Breast epithelium (tissue), 4 donors: ENCODE results near the gene RGS1. TPM values are rescaled to one million over a fixed set of nuclear protein-coding genes. Genes with fewer than 3 reads are reported as not detected.

Experiments
- DNase-seq, 2 donors: peaks; one replicate each; pipeline ENCODE4 v3.0.0-alpha.2; 2019; ENCODE audit warnings: low spot score in 2 of 2
- H3K27ac ChIP-seq, 2 donors: fragments of 200-600 bp; sonication (generic) in 1 of 2; one replicate each; pipeline ENCODE4 v1.5.1; 2016 to 2019; ENCODE audit warnings: mild to moderate bottlenecking in 1 of 2
- H3K27me3 ChIP-seq, 2 donors: fragments of 200-600 bp; sonication (generic) in 1 of 2; one replicate each; pipeline versions ENCODE4 v1.5.1 to v1.6.0; 2017 to 2019; ENCODE audit warnings: control low read depth in 1 of 2, mild to moderate bottlenecking in 1 of 2
- H3K36me3 ChIP-seq: fragments of 200-600 bp; one replicate; pipeline ENCODE4 v1.5.1; 2019
- H3K4me1 ChIP-seq, 2 donors: fragments of 200-600 bp; sonication (generic); one replicate each; pipeline ENCODE4 v1.5.1; 2016 to 2019; ENCODE audit warnings: control low read depth in 1 of 2
- H3K4me3 ChIP-seq, 3 donors: fragments of 200-600 bp; sonication (generic); 1 replicate in 2 of 3; 2 replicates in 1 of 3; pipeline ENCODE4 v1.5.1; 2016 to 2019; ENCODE audit warnings: mild to moderate bottlenecking in 3 of 3, moderate library complexity in 2 of 3
- H3K9me3 ChIP-seq, 2 donors: fragments of 200-600 bp; sonication (generic) in 1 of 2; one replicate each; pipeline ENCODE4 v1.5.1; 2016 to 2019; ENCODE audit warnings: control low read depth in 1 of 2
- POLR2A ChIP-seq: fragments of 450-650 bp; IDR thresholded peaks from one replicate; pipeline ENCODE4 v1.6.1; 2016; ENCODE audit warnings: antibody characterized with exemption, mild to moderate bottlenecking, moderate library complexity
- POLR2AphosphoS5 ChIP-seq, 3 donors: sonication (generic); formaldehyde crosslinking; IDR thresholded peaks; one replicate each; pipeline ENCODE4 v1.6.1; 2017; ENCODE audit warnings: antibody characterized with exemption in 3 of 3
- intact Hi-C: fragments of 100-400 bp; cut with DNase I; formaldehyde crosslinking; loops from one replicate; pipeline ENCODE4 v1.15.1; 2023; ENCODE audit warnings: low total_unique reads
- total RNA-seq, 3 donors: library from RNA; depleted of rRNA; stranded (reverse); fragments of >200 nt; gene quantifications; one replicate each; pipeline ENCODE4 v1.1.0, GENCODE V29; 2016
- TF ChIP-seq, protein P1 (sequence below), 3 donors: fragments of 450-650 bp; IDR thresholded peaks; one replicate each; pipeline ENCODE4 v1.5.1; 2016 to 2017; ENCODE audit warnings: antibody characterized with exemption in 3 of 3, mild to moderate bottlenecking in 3 of 3, moderate library complexity in 3 of 3

RGS1 gene
- total RNA-seq, 3 donors from 2014 or later, result 13.6 to 210 (median 189) TPM

DNA sequence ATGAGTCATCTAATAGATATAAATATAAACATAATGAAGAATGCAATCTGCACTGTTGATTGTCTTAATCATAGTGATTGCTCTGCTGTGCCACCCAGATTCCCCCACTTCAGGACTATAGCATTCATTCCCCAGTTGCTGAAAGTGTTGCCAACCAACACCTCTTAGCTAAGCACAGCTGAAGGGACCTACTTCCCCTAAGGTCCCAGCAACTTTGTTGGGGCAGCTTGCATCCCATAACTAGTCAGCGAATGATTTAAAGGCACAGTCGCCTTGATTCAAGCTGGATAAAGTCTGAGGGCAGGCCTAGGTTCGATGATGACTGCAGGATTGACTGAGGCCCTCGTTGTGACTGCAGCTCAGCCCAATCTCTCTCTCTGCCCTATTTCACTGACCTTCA, 14.3 kb upstream of the RGS1 start:
- no peak overlapping the region for H3K4me3 ChIP-seq
- DNase-seq, result no peak
- intact Hi-C loops, result no loop called here
- H3K27ac ChIP-seq, result no peak overlapping the region
- H3K4me1 ChIP-seq, result no peaks in the 10 kb centered on the region
- TF ChIP-seq, protein P1, sequence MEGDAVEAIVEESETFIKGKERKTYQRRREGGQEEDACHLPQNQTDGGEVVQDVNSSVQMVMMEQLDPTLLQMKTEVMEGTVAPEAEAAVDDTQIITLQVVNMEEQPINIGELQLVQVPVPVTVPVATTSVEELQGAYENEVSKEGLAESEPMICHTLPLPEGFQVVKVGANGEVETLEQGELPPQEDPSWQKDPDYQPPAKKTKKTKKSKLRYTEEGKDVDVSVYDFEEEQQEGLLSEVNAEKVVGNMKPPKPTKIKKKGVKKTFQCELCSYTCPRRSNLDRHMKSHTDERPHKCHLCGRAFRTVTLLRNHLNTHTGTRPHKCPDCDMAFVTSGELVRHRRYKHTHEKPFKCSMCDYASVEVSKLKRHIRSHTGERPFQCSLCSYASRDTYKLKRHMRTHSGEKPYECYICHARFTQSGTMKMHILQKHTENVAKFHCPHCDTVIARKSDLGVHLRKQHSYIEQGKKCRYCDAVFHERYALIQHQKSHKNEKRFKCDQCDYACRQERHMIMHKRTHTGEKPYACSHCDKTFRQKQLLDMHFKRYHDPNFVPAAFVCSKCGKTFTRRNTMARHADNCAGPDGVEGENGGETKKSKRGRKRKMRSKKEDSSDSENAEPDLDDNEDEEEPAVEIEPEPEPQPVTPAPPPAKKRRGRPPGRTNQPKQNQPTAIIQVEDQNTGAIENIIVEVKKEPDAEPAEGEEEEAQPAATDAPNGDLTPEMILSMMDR (IDR thresholded peaks at IDR 0.05), result no peak
- no peak for TF ChIP-seq POLR2AphosphoS5 (IDR thresholded peaks at IDR 0.05)
- TF ChIP-seq POLR2A, result no peak
- no peaks in the 10 kb centered on the region for H3K36me3 ChIP-seq
- H3K9me3 ChIP-seq, result no peaks in the 10 kb centered on the region
- H3K27me3 ChIP-seq, result no peaks in the 10 kb centered on the region

DNA sequence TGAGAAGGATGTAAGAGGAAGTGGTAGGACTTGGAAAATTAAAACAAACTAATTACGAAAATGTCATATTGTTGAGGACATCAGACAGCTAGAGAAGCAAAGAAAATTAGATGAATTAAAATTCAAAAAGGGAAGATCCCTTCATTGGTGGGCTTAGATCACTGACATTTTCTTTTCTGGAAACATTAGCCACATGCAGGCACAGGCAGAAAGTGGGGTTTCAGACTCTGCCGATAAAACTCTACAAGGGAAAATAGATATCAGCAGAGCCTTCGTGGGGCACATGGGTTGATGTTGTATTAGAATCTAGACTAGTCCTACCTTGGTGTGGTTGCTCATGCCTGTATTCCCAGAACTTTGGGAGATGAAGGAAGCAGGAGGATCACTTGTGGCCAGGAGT, 12.4 kb upstream of the RGS1 start:
- DNase-seq, result no peak

DNA sequence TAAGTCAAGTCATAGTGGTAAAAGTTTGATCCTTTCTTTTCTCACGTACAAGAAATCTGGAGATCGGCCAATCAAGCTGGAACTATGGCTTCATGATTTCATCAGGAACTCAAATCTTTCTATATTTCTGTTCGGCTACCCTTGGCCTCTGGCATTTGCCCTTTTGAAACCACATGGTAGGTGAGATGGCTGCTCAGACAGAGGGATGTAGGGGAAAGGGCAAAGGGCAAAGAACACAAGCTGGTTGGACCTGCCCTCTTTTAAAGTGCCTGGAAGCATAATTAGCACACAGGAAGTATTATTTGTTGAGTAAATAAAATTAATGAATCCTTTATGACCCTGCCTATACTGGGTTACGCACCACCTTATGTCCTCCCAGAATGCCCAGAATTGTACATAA, 11.5 kb upstream of the RGS1 start:
- TF ChIP-seq, protein P1 (IDR thresholded peaks at IDR 0.05), result no peak
- no peak for TF ChIP-seq POLR2A
- TF ChIP-seq POLR2AphosphoS5 (IDR thresholded peaks at IDR 0.05), result no peak
- no peak for DNase-seq
- H3K27ac ChIP-seq, result no peak overlapping the region
- intact Hi-C loops, result no loop called here
- H3K4me1 ChIP-seq, result no peaks in the 10 kb centered on the region
- H3K36me3 ChIP-seq, result no peaks in the 10 kb centered on the region
- no peak overlapping the region for H3K4me3 ChIP-seq
- H3K27me3 ChIP-seq, result no peaks in the 10 kb centered on the region
- no peaks in the 10 kb centered on the region for H3K9me3 ChIP-seq

More for the DNA sequence above, 12.4 kb upstream of the RGS1 start:
- no peaks in the 10 kb centered on the region for H3K27me3 ChIP-seq
- no peak for TF ChIP-seq POLR2A
- TF ChIP-seq, protein P1 (IDR thresholded peaks at IDR 0.05), result no peak
- no peak for TF ChIP-seq POLR2AphosphoS5 (IDR thresholded peaks at IDR 0.05)
- intact Hi-C loops, result no loop called here
- H3K27ac ChIP-seq, result no peak overlapping the region
- no peaks in the 10 kb centered on the region for H3K36me3 ChIP-seq
- H3K4me1 ChIP-seq, result no peaks in the 10 kb centered on the region
- no peaks in the 10 kb centered on the region for H3K9me3 ChIP-seq
- no peak overlapping the region for H3K4me3 ChIP-seq

DNA sequence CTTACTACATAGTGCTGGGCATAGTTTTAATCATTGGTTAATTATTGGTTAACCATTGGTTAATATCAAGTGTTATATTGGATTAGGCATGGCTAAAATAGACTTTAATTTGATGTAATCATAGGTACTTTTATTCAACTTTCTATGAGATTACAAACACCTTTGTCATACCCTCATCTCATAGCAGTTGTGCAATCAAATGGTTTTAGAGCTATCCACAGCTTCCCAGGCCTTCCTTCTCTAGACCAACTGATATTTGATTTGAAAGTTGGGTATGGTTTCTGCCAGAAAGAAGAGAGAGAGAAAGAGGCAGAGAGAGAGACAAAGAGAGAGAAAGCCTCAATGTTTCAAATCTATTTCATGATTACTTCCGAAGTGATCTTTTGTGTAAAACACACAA, 9.6 kb upstream of the RGS1 start:
- intact Hi-C loops, result no loop called here

GRCh38 chr1:192566657-192567056, 8.9 kb upstream of the RGS1 start:
- H3K27ac ChIP-seq, result no peak overlapping the region
- intact Hi-C loops, result no loop called here
- no peak for DNase-seq
- H3K36me3 ChIP-seq, result no peaks in the 10 kb centered on the region
- no peak overlapping the region for H3K4me3 ChIP-seq
- no peaks in the 10 kb centered on the region for H3K27me3 ChIP-seq
- no peak for TF ChIP-seq POLR2A
- TF ChIP-seq, protein P1 (IDR thresholded peaks at IDR 0.05), result no peak
- TF ChIP-seq POLR2AphosphoS5 (IDR thresholded peaks at IDR 0.05), result no peak
- H3K4me1 ChIP-seq, result no peaks in the 10 kb centered on the region
- peaks cover 10 to 11% of the 10 kb centered on the region in 2 donors for H3K9me3 ChIP-seq

More for the DNA sequence above, 9.6 kb upstream of the RGS1 start:
- no peaks in the 10 kb centered on the region for H3K27me3 ChIP-seq
- H3K4me1 ChIP-seq, result no peaks in the 10 kb centered on the region
- peaks cover 10 to 11% of the 10 kb centered on the region in 2 donors for H3K9me3 ChIP-seq
- no peak overlapping the region for H3K27ac ChIP-seq
- H3K36me3 ChIP-seq, result no peaks in the 10 kb centered on the region
- no peak overlapping the region for H3K4me3 ChIP-seq
- TF ChIP-seq POLR2A (no peak), POLR2AphosphoS5 (IDR thresholded peaks at IDR 0.05) (no peak)
- TF ChIP-seq, protein P1 (IDR thresholded peaks at IDR 0.05), result no peak
- no peak for DNase-seq
